GM12892 (cell line): Measurements from ENCODE around the gene DND1.

Experiments used
- POLR2A ChIP-seq: IDR thresholded peaks from 2 replicates; pipeline ENCODE4 v1.6.1; 2011; ENCODE audit warnings: low read depth, low read length, control low read depth
- TAF1 ChIP-seq: IDR thresholded peaks from 2 replicates; pipeline ENCODE4 v1.6.1; 2011; ENCODE audit warnings: low read depth, mild to moderate bottlenecking, control low read depth, low read length, borderline replicate concordance

GRCh38 chr5:140707812-140708211, 34.4 kb upstream of the DND1 start:
- no peak; the same call in 1 of the 2 replicates for TF ChIP-seq POLR2A
- no peak for TF ChIP-seq TAF1
